DOHH2 (cell line): ENCODE results near the gene SLC35A2.

Source experiments
- CTCF ChIP-seq: fragments of 200-600 bp; sonication (generic); IDR thresholded peaks from one replicate; pipeline ENCODE4 v1.5.1; 2014; ENCODE audit warnings: antibody characterized with exemption, mild to moderate bottlenecking, low read depth, low read length; ENCODE audit not compliant: poor library complexity, severe bottlenecking
- EZH2phosphoT487 ChIP-seq: fragments of 200-600 bp; sonication (generic); IDR thresholded peaks from 2 replicates; pipeline ENCODE4 v1.6.1; 2017; ENCODE audit warnings: borderline replicate concordance, mild to moderate bottlenecking, antibody characterized with exemption, low read length, moderate library complexity, mixed read lengths

- TF ChIP-seq EZH2phosphoT487 (no peak), CTCF (no peak)
These were observed 13.7 kb downstream of the SLC35A2 start, which contains the start of the genes PQBP1 and TIMM17B for GRCh38 chrX:48897625-48898306.
